ENCODE results near the gene STAU1. TPM values are rescaled to one million over a fixed set of nuclear protein-coding genes. Genes with fewer than 3 reads are reported as not detected.

STAU1 gene
- total and polyA plus RNA-seq, 2 of the 13 experiments (the other 11 are each of a cell fraction or from before 2014, with no cell fraction given), result 119 to 133 TPM

- 0 out of 2 replicates have a peak, but pooled peaks have one; percentile 45 for TF ChIP-seq ZNF331 (CRISPR knock-in tag; IDR thresholded peaks at IDR 0.05)
- no peak for TF ChIP-seq WIZ (CRISPR knock-in tag; IDR thresholded peaks at IDR 0.05)
- 0 out of 2 replicates have a peak, but pooled peaks have one; percentile 63 for TF ChIP-seq ZNF280D (CRISPR knock-in tag; IDR thresholded peaks at IDR 0.05)
- TF ChIP-seq SNAPC5 (CRISPR knock-in tag; IDR thresholded peaks at IDR 0.05; ENCODE audit: borderline replicate concordance), result no peak
- no peak for TF ChIP-seq TBX3 (IDR thresholded peaks at IDR 0.05; ENCODE audit: borderline replicate concordance)
- TF ChIP-seq ZNF7 (CRISPR knock-in tag; IDR thresholded peaks at IDR 0.05), result no peak
- no peak for TF ChIP-seq GABPB1 (CRISPR knock-in tag; IDR thresholded peaks at IDR 0.05)
- TF ChIP-seq ZNF644 (CRISPR knock-in tag; IDR thresholded peaks at IDR 0.05; ENCODE audit: low read depth), result peak; percentile 61
- peak; percentile 65; the same call in 1 of the 2 replicates for TF ChIP-seq RAD21 (CRISPR knock-in tag; IDR thresholded peaks at IDR 0.05)
- TF ChIP-seq, protein P1, sequence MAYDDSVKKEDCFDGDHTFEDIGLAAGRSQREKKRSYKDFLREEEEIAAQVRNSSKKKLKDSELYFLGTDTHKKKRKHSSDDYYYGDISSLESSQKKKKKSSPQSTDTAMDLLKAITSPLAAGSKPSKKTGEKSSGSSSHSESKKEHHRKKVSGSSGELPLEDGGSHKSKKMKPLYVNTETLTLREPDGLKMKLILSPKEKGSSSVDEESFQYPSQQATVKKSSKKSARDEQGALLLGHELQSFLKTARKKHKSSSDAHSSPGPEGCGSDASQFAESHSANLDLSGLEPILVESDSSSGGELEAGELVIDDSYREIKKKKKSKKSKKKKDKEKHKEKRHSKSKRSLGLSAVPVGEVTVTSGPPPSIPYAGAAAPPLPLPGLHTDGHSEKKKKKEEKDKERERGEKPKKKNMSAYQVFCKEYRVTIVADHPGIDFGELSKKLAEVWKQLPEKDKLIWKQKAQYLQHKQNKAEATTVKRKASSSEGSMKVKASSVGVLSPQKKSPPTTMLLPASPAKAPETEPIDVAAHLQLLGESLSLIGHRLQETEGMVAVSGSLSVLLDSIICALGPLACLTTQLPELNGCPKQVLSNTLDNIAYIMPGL (CRISPR knock-in tag; IDR thresholded peaks at IDR 0.05; ENCODE audit: borderline replicate concordance in 1 of 2, low read depth in 1 of 2), result peak; percentile 53 to 55; a peak in 1 of 4 replicates
- TF ChIP-seq HOXA5 (CRISPR knock-in tag; IDR thresholded peaks at IDR 0.05), result no peak
- no peak for TF ChIP-seq SUZ12 (IDR thresholded peaks at IDR 0.05; ENCODE audit: low read depth, low read length)
- TF ChIP-seq FOXC1 (CRISPR knock-in tag; IDR thresholded peaks at IDR 0.05; ENCODE audit: borderline replicate concordance), result 0 out of 2 replicates have a peak, but pooled peaks have one; percentile 29
- no peak for TF ChIP-seq IRX3 (CRISPR knock-in tag; IDR thresholded peaks at IDR 0.05; ENCODE audit: borderline replicate concordance, low read depth)
- TF ChIP-seq ZBTB7B (CRISPR knock-in tag; IDR thresholded peaks at IDR 0.05), result 0 out of 2 replicates have a peak, but pooled peaks have one; percentile 16
- 0 out of 2 replicates have a peak, but pooled peaks have one; percentile 38 for TF ChIP-seq HBP1 (CRISPR knock-in tag; IDR thresholded peaks at IDR 0.05; ENCODE audit: low read depth)
- no peak for TF ChIP-seq RERE (CRISPR knock-in tag; IDR thresholded peaks at IDR 0.05; ENCODE audit: low read depth)
- TF ChIP-seq PAF1 (CRISPR knock-in tag; IDR thresholded peaks at IDR 0.05), result no peak
- no peak for TF ChIP-seq SP4 (CRISPR knock-in tag; IDR thresholded peaks at IDR 0.05)
Measured at GRCh38 chr20:49207076-49207475, 18.9 kb upstream of the STAU1 start (continued).
